Measurements from ENCODE around the gene CTAGE9. TPM values are rescaled to one million over a fixed set of nuclear protein-coding genes. Genes with fewer than 3 reads are reported as not detected.

CTAGE9 gene
- total RNA-seq, 1 experiment from 2014 or later: not detected

DNA sequence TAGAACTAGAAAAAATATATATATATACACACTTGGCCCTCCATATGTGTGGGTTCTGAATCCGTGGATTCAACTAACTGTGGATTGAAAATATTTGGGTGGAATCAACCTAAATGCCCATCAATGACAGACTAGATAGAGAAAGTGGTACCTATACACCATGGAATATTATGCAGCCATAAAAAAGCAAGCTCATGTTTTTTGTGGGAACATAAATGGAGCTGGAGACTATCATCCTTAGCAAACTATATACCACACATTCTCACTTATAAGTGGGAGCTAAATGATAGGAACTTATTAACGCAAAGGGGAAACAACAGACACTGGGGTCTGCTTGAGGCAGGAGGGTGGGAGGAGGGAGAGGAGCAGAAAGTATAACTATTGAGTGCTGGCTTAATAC lies 37.6 kb downstream of the CTAGE9 start:
- no peak for DNase-seq
- Mint-ChIP-seq H3K9me3 (ENCODE audit: low read depth, unreplicated experiment) (no peaks in the 10 kb centered on the region), H3K36me3 (ENCODE audit: insufficient read depth, unreplicated experiment) (no peaks in the 10 kb centered on the region), H3K27me3 (ENCODE audit: unreplicated experiment) (no peaks in the 10 kb centered on the region), H3K4me3 (ENCODE audit: low read depth, unreplicated experiment) (no peak overlapping the region), H3K27ac (ENCODE audit: unreplicated experiment) (no peak overlapping the region), H3K4me1 (ENCODE audit: low read depth, unreplicated experiment) (no peaks in the 10 kb centered on the region)
- CTCF ChIA-PET: interaction anchor here (0.6 kb wide), 1 partner anchor 261 kb away, joined by 3 read pairs; no protein-coding TSS in a partner anchor
- TF ChIP-seq, protein P1, sequence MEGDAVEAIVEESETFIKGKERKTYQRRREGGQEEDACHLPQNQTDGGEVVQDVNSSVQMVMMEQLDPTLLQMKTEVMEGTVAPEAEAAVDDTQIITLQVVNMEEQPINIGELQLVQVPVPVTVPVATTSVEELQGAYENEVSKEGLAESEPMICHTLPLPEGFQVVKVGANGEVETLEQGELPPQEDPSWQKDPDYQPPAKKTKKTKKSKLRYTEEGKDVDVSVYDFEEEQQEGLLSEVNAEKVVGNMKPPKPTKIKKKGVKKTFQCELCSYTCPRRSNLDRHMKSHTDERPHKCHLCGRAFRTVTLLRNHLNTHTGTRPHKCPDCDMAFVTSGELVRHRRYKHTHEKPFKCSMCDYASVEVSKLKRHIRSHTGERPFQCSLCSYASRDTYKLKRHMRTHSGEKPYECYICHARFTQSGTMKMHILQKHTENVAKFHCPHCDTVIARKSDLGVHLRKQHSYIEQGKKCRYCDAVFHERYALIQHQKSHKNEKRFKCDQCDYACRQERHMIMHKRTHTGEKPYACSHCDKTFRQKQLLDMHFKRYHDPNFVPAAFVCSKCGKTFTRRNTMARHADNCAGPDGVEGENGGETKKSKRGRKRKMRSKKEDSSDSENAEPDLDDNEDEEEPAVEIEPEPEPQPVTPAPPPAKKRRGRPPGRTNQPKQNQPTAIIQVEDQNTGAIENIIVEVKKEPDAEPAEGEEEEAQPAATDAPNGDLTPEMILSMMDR (IDR thresholded peaks at IDR 0.05; ENCODE audit: unreplicated experiment): no peak
- intact Hi-C loops (cut with micrococcal nuclease; ENCODE audit: unreplicated experiment): no loop called here
- BruUV-seq (replicated peaks): no TSS peak

DNA sequence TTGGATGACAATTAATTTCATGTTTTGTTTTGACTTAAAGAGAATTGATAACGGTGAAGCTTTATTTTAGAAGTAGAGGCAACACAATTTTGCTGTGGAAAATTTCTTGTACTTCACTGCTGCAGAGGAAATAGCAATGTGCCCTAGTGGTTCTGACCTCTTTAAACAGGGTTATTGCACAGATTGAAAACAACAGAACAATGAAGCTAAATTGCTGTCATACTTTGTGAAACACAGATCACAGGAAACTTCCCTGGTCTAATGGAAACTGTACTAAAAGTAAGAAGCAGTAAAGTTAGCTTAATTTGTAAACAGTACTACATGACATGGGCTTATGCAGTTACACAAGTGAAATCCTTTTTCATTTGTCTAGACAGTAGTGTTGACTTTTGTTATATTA lies 40.9 kb downstream of the CTAGE9 start:
- CTCF ChIA-PET: no interaction called here
- no peak overlapping the region for H3K27ac Mint-ChIP-seq (ENCODE audit: unreplicated experiment)
- DNase-seq: no peak
- TF ChIP-seq, protein P1 (IDR thresholded peaks at IDR 0.05; ENCODE audit: unreplicated experiment): no peak
- no peaks in the 10 kb centered on the region for H3K4me1 Mint-ChIP-seq (ENCODE audit: low read depth, unreplicated experiment)
- H3K4me3 Mint-ChIP-seq (ENCODE audit: low read depth, unreplicated experiment): no peak overlapping the region
- no TSS peak for BruUV-seq (replicated peaks)
- no peaks in the 10 kb centered on the region for H3K27me3 Mint-ChIP-seq (ENCODE audit: unreplicated experiment)
- intact Hi-C loops (cut with micrococcal nuclease; ENCODE audit: unreplicated experiment): no loop called here
- H3K9me3 Mint-ChIP-seq (ENCODE audit: low read depth, unreplicated experiment): no peaks in the 10 kb centered on the region
- no peaks in the 10 kb centered on the region for H3K36me3 Mint-ChIP-seq (ENCODE audit: insufficient read depth, unreplicated experiment)

DNA sequence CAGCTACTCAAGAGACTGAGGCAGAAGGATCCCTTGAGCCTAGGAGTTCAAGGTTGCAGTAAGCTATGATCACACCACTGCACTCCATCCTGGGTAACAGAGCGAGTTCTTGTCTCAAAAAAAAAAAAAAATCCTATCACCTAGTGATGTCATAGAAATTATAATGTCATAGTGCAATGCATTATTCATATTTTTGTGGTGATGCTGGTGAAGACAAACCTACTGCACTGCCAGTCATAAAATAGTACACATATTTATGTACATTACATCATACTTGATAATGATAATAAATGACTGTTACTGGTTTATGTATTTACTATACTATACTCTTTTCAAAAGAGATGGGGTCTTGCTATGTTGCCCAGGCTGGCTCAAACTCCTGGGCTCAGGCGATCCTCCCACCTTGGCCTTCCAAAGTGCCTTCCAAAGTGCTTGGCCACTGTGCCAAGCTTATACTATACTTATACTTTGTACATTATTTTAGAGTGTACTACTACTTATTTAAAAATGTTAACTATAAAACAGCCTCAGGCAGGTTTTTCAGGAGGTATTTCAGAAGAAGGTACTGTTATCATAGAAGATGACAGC lies 47.1 kb downstream of the CTAGE9 start:
- Mint-ChIP-seq H3K27me3 (ENCODE audit: unreplicated experiment) (no peaks in the 10 kb centered on the region), H3K36me3 (ENCODE audit: insufficient read depth, unreplicated experiment) (no peaks in the 10 kb centered on the region), H3K4me3 (ENCODE audit: low read depth, unreplicated experiment) (no peak overlapping the region), H3K9me3 (ENCODE audit: low read depth, unreplicated experiment) (no peaks in the 10 kb centered on the region), H3K4me1 (ENCODE audit: low read depth, unreplicated experiment) (peaks cover 13% of the 10 kb centered on the region), H3K27ac (ENCODE audit: unreplicated experiment) (no peak overlapping the region)
- BruUV-seq (replicated peaks): no TSS peak
- intact Hi-C loops (cut with micrococcal nuclease; ENCODE audit: unreplicated experiment): no loop called here
- CTCF ChIA-PET: interaction anchor here (0.6 to 0.7 kb wide), 2 partner anchors 429 to 1317 kb away, joined by 3 to 4 read pairs; no protein-coding TSS in a partner anchor
- no peak for DNase-seq
- TF ChIP-seq, protein P1 (IDR thresholded peaks at IDR 0.05; ENCODE audit: unreplicated experiment): no peak

DNA sequence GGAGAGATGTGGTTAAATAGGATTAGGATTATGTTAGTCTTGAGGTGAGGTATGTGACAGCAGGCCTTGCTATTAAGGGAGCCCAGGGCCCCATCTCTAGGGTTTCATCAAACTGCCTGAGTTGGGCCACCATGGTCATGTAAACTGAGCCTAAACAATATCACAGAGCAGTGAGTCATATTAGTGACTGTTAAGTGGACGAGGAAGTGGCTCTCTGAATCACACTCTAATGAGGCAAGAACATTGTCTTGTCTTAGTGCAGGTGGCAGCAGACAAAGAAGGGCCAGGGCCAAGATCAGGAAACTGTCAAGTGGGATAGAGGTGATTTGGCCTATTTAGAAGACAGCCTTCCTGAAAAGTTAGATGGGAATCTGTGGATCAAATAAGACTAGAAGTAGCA lies 50.6 kb downstream of the CTAGE9 start:
- peak; percentile 17 for DNase-seq
- H3K4me1 Mint-ChIP-seq (ENCODE audit: low read depth, unreplicated experiment): peaks cover 13% of the 10 kb centered on the region
- no peaks in the 10 kb centered on the region for H3K36me3 Mint-ChIP-seq (ENCODE audit: insufficient read depth, unreplicated experiment)
- H3K4me3 Mint-ChIP-seq (ENCODE audit: low read depth, unreplicated experiment): no peak overlapping the region
- intact Hi-C loops (cut with micrococcal nuclease; ENCODE audit: unreplicated experiment): no loop called here
- TF ChIP-seq, protein P1 (IDR thresholded peaks at IDR 0.05; ENCODE audit: unreplicated experiment): no peak
- H3K27ac Mint-ChIP-seq (ENCODE audit: unreplicated experiment): peak overlapping the region; percentile 42
- BruUV-seq (replicated peaks): no TSS peak
- no peaks in the 10 kb centered on the region for H3K9me3 Mint-ChIP-seq (ENCODE audit: low read depth, unreplicated experiment)
- CTCF ChIA-PET: no interaction called here
- H3K27me3 Mint-ChIP-seq (ENCODE audit: unreplicated experiment): no peaks in the 10 kb centered on the region

Other genes with a start within 250 kb of the CTAGE9 start
- not detected in 2 replicates for gene ARG1, start 137.8 kb downstream of the CTAGE9 start, total RNA-seq (2022)
- 31.0 and 31.9 TPM in 2 replicates for gene MED23, start 82.8 kb downstream of the CTAGE9 start, total RNA-seq (2022)
- gene ENPP3, start 73.7 kb downstream of the CTAGE9 start, total RNA-seq (2022): not detected in 2 replicates
- gene OR2A4, start 9.6 kb downstream of the CTAGE9 start, total RNA-seq (2022): not detected in 2 replicates
- 7.6 and 7.7 TPM in 2 replicates for gene ENPP1, start 97.0 kb upstream of the CTAGE9 start, total RNA-seq (2022)
- 159 and 373 TPM in 2 replicates for gene CCN2, start 240.4 kb upstream of the CTAGE9 start, total RNA-seq (2022)

All from Calu3 (cell line).